ENCODE results near the gene MYO6. TPM values are rescaled to one million over a fixed set of nuclear protein-coding genes. Genes with fewer than 3 reads are reported as not detected.

MYO6 gene
- total RNA-seq, 2 donors from 2014 or later = 3.6 to 5.9 TPM

GRCh38 chr6:75818098-75818855 lies 69.2 kb downstream of the MYO6 start:
- Histone ChIP-seq H3K27me3 (no peaks in the 10 kb centered on the region), H3K9me3 (no peaks in the 10 kb centered on the region), H3K4me1 (no peaks in the 10 kb centered on the region), H3K4me3 (no peak overlapping the region), H3K27ac (no peak overlapping the region), H3K36me3 (no peaks in the 10 kb centered on the region)
- TF ChIP-seq, protein P1, sequence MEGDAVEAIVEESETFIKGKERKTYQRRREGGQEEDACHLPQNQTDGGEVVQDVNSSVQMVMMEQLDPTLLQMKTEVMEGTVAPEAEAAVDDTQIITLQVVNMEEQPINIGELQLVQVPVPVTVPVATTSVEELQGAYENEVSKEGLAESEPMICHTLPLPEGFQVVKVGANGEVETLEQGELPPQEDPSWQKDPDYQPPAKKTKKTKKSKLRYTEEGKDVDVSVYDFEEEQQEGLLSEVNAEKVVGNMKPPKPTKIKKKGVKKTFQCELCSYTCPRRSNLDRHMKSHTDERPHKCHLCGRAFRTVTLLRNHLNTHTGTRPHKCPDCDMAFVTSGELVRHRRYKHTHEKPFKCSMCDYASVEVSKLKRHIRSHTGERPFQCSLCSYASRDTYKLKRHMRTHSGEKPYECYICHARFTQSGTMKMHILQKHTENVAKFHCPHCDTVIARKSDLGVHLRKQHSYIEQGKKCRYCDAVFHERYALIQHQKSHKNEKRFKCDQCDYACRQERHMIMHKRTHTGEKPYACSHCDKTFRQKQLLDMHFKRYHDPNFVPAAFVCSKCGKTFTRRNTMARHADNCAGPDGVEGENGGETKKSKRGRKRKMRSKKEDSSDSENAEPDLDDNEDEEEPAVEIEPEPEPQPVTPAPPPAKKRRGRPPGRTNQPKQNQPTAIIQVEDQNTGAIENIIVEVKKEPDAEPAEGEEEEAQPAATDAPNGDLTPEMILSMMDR (IDR thresholded peaks at IDR 0.05) = no peak
- DNase-seq (ENCODE audit: low spot score) = no peak

GRCh38 chr6:75819776-75820487 lies 70.9 kb downstream of the MYO6 start:
- H3K4me3 ChIP-seq = no peak overlapping the region
- H3K36me3 ChIP-seq = no peaks in the 10 kb centered on the region
- DNase-seq (ENCODE audit: low spot score) = no peak
- TF ChIP-seq, protein P1 (IDR thresholded peaks at IDR 0.05) = no peak
- no peaks in the 10 kb centered on the region for H3K27me3 ChIP-seq
- no peaks in the 10 kb centered on the region for H3K9me3 ChIP-seq
- no peak overlapping the region for H3K27ac ChIP-seq
- H3K4me1 ChIP-seq = no peaks in the 10 kb centered on the region

DNA sequence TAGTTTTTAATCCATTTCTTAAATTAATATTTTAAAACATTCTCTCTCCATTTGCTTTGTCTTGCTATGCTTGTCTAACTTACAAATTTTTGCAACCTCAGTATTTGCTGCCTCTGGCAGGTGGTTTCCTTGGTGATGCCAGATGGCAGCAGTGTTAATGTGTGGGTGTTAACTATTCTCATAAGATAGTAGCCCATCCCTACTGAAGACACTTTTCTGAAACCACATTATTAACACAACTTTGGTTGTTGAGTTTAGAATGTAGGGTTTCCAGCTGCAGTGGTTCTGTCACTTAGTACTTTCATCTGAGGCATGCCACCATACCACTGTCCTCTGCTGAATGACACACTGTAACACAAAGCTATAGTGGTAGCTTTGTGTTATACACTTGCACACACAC lies 75.1 kb downstream of the MYO6 start:
- TF ChIP-seq, protein P1 (IDR thresholded peaks at IDR 0.05) = no peak
- no peak overlapping the region for H3K27ac ChIP-seq
- H3K36me3 ChIP-seq = no peaks in the 10 kb centered on the region
- H3K9me3 ChIP-seq = no peaks in the 10 kb centered on the region
- no peaks in the 10 kb centered on the region for H3K4me1 ChIP-seq
- H3K27me3 ChIP-seq = no peaks in the 10 kb centered on the region
- no peak overlapping the region for H3K4me3 ChIP-seq
- no peak for DNase-seq (ENCODE audit: low spot score)

GRCh38 chr6:75827163-75827562 lies 78.1 kb downstream of the MYO6 start:
- Histone ChIP-seq H3K4me1 (no peaks in the 10 kb centered on the region), H3K4me3 (no peak overlapping the region)
- TF ChIP-seq, protein P1 (IDR thresholded peaks at IDR 0.05) = no peak

DNA sequence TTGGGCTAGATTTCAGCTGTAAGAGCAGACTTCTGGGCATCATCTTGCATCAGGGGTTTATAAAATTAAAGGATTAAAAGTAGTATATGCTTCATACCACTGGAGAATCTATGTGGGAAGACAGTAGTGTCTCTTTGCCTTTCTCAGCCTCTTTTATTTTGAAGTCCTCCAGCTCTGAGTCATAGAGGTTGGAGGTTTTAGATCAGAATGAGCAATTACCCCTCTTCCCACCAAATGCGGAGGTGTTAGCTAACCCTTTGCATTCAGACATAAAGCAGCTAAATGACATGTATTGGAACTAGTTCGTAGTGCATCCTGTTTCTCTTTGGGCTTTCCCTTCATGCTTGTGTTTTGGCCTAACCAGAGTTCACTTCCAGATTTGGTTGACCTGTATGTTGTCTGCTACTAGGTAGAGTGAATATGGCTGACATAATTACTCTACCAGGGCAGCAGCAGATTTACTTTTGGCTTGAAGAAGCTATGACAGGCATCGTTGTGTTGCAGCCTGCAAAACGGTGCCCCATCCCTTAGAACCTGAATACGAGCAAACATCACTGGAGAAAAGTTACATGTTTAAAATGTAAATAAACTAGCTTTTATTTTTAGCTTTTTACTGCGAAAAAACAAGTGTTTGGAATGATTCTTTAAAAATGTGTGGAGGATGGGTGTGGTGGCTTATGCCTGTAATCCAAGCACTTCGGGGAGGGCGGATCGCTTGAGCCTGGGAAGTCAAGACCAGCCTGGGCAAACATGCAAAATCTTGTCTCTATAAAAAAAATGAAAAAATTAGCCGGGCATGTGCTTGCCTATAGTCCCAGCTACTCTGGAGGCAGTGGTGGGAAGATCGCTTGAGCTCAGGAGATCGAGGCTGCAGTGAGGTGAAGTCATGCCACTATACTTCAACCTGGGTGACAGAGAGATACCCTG lies 82.2 kb downstream of the MYO6 start:
- no peaks in the 10 kb centered on the region for H3K4me1 ChIP-seq
- no peaks in the 10 kb centered on the region for H3K9me3 ChIP-seq
- no peaks in the 10 kb centered on the region for H3K27me3 ChIP-seq
- H3K27ac ChIP-seq = no peak overlapping the region
- H3K36me3 ChIP-seq = peaks cover 4% of the 10 kb centered on the region
- TF ChIP-seq, protein P1 (IDR thresholded peaks at IDR 0.05) = no peak
- H3K4me3 ChIP-seq = no peak overlapping the region
- DNase-seq (ENCODE audit: low spot score) = no peak

More at GRCh38 chr6:75827163-75827562, 78.1 kb downstream of the MYO6 start:
- DNase-seq (ENCODE audit: low spot score) = no peak
- Histone ChIP-seq H3K27ac (no peak overlapping the region), H3K36me3 (no peaks in the 10 kb centered on the region), H3K27me3 (no peaks in the 10 kb centered on the region), H3K9me3 (no peaks in the 10 kb centered on the region)

All from right atrium auricular region (tissue), 2 donors.